DMS53 treated with DMSO at 0.1 percent for 48 hours (cell line): ENCODE results near the gene HS1BP3.

Source experiments
- DNase-seq: peaks from one replicate; lab custom pipeline; 2025; ENCODE audit not compliant: unreplicated experiment; lab: John Stamatoyannopoulos, UW

HS1BP3 gene

DNA sequence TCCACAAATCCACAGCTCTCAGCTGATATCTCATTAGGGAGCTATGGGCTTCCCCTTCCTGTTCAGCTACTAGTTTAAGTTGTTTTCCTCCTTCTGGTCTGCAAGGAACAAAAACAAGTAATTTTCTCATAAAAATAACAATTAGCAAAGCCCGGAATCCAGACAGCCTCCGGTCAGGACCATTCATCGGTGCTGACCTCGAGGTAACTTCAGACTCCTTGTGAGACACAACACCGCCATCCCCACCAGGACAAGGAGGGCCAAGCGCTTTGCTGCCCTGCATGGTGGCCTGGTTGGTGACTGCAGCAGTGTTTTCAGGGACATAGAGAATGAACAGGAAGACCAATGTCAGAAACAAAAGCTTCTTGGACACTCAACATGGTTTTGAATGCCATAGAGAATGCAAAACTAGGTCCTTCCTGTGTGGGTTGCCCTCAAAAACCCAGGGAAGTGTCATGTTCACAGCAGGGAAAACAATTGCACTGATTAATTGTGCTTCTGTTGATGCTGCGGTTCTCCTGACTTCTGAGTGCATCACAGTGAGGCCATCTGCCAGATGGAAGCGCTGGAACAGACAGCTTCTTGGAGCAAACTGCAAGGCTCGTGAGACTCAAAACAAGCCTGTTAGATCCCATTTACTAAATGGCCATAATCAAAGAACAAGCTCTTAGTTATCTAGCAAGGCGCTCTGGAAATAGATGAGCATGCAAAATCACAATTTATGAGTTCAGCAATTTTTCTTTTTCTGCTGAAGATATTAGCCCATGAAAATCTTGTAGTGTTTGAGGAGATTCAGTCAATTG lies 77.1 kb downstream of the HS1BP3 start:
- no peak for DNase-seq

DNA sequence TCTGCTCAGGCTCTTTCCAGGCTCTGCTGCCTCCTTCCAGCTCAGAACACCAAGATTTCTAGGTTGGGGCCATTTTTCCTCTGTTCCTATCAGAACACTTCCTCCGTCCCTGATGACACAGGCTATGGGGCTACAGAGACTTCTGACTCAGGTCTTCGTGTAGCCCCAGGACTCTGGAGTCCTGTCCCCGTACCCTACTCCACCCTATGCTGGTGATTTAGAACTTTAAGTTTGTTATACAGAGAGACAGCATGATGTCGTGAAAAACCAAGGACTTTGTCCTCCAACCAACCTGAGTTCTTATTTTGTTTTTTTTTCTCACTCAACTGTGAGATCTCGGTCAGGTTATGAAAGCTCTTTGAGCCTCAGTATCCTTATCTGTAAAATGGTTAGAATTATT lies 78.7 kb downstream of the HS1BP3 start:
- no peak for DNase-seq

DNA sequence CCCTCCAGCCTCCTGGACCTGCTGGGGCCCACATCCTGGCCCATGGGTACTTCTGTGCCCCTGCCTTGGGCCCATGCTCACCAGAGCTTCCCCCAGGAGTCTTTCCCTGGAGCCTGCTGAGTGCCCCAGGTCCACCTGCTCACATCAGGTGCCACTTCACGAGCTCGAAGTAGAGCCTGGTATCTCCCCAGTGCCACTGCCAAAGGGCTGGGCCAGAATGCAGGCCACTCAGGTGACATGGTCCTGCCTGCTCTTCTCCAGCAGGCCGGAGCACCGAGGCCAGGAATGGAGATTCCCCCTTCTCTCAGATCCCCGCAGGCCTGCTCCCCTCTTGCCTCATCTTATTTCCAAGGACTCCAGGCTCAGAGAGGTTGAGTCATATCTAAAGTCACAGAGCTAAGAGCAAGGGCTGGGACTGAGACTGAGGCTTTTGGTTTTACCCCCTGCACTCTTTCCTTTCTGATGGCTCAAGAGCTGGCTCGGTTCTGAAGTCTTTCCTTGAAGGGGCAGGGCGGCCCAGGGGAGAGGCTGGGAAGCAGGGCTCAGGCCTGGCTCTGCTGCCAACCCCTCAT lies 79.2 kb downstream of the HS1BP3 start:
- no peak for DNase-seq

DNA sequence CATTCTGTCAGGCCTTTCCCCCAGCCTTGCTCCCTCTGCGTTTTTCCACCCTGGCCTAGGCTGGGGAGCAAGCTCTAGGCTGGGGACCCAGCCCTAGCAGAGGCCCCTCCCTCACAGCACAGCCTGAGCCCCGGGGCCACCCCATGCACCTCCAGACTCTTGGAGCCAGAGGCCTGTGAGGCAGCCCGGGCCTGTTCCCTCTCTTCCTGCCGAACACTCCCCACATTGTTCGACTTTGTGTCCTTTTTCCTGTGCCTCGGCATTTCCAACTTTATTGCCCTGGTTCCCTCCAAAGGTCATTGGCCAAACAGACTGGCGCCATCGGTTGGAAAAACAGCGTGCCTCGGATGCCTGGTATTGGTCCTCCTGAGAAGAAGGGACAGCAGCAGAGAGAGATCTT lies 79.7 kb downstream of the HS1BP3 start:
- no peak for DNase-seq

DNA sequence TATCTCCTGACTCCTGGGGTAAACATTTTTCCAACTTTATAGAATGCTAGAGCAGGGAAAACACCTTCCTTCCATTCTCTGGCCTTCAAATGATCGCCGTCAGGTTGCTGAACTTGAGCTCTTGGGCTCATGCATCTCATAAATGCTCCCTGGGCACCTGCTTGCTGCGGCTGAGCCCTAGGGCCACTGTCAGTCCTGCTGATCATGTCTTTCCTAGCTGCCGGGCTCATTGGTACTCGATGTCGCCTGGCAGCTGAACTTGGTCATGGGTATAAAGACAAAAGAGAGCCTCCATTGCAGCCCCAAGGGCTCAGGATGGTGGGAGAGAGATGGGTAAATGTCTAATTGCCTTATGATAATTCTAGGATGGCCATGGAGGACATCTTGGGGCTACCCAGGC lies 80.6 kb downstream of the HS1BP3 start:
- DNase-seq = no peak

DNA sequence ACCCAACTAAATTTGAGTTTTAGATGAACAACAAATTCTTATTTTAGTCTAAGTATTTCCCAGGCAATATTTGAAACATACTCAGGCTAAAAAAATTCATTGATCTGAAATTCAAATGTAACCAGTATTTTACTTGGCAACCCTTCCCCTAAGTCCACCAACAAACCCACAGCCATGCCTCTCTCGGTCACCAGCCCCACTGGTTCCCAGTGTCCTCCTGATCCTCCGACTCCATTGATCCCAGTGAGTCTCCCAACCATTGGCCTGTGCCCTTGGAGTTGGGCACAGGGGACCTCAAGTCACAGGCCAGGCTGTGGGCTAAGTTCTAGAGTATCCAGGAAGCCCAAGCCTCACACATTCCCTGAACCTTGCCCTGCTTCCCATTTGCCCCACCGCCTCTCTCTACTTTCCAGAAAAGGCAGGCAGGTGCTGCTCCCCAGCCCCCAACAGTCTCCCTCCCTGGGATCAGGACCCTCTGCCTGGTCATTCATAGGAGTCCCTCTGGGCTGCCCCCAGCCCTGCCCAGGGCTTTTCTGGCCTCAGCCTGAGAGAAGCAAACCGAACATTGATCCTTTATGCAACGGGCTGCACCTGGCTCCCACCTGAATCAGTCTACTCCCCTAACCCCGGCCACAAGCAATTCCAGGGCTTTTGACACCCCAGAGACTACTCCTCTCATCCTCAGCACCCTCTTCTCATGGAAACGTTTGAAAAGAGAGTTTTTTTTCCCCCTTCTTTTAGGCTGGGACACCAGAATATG lies 81.3 kb downstream of the HS1BP3 start:
- no peak for DNase-seq

DNA sequence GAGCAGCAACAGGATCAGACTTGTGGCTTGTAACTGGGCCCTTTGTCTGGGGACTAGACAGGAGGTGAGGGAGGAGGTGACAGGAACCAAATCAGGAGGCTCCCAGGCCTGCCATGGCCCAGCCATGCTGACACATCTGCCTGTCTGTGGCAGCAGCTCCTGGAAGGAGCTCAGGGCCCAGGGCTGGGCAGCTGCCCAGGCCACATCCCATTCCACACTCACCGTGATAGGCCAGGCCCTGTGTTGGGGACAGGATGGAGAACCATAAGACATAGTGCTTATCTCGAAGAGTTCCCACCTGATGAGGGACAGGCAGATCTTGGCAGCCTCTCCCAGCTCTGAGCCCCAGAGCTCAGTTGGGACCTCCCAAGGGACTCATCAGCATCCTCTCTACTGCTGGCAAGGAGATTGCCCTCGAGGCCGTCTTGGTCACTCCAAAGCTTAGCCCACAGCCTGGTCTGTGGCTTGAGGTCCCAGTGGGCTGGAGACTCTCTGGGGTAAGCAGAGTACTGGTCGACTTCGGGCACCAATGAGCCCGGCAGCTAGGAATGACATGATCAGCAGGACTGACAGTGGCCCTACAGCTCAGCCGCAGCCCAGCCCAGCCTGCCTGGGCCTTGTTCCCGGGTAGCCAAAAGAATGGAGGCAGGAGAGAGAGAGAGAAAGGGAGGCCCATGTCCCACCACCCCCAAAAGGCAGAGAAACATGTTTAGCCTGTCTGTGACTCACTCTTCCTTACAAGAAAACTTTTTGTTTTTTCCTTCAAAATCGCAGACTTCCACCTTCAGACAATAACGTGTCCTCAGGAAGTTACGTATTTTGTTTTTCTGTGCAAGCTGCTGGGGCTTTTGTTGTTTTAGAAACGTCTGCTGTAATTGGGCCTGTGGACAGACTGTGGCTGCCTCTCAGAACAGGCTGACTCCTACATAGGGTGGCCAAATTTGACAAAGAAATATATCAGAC lies 82.1 kb downstream of the HS1BP3 start:
- no peak for DNase-seq

DNA sequence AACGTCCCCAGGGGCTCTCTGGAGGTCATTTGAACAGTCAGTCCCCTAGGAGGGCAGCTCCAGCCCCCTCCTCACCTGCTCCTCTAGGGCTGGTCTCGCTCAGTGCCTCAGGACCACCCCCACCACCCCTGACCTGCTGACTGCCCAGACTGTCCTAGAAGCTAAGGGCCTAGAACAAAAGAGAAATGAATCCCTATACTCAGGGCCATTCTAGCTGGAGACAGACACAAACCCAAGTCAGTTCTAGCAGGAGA lies 83.0 kb downstream of the HS1BP3 start:
- DNase-seq = no peak
